Measurements from ENCODE around the gene NLRC5. TPM values are rescaled to one million over a fixed set of nuclear protein-coding genes. Genes with fewer than 3 reads are reported as not detected.

NLRC5 gene
- total and polyA plus RNA-seq, 10 donors, result 52.0 to 401 (median 219) TPM

- Histone ChIP-seq H3K27me3 (replicated peaks in 1 of 7) (no peaks in the 10 kb centered on the region), H3K9me3 (no peaks in the 10 kb centered on the region), H3K36me3 (peaks cover 0 to 100% (median 80%) of the 10 kb centered on the region in 6 donors), H3K27ac (peak overlapping the region in 3 of 8 donors; percentile 35 to 82 (median 76)), H3K4me1 (peaks cover 0 to 69% (median 40%) of the 10 kb centered on the region in 6 donors), H3K4me3 (no peak overlapping the region)
- DNase-seq, result no peak
- WGBS, 5 donors, result 80 to 91% (median 85%) methylated on average over 7 of the region's 7 CpGs
- intact Hi-C loops (cut with DNase I; ENCODE audit: low total_unique reads), result no loop called here
- TF ChIP-seq POLR2AphosphoS5 (IDR thresholded peaks at IDR 0.05) (no peak), POLR2A (IDR thresholded peaks at IDR 0.05) (no peak), CTCF (IDR thresholded peaks at IDR 0.05 in 8 of 11, conservative IDR thresholded peaks at IDR 0.05 in 3 of 11) (no peak)
These were observed 33.1 kb downstream of the NLRC5 start for GRCh38 chr16:57022445-57022844.

GRCh38 chr16:57023541-57024249 is 34.3 kb downstream of the NLRC5 start:
- TF ChIP-seq POLR2A (IDR thresholded peaks at IDR 0.05) (no peak), POLR2AphosphoS5 (IDR thresholded peaks at IDR 0.05) (peak; percentile 38 to 50 (median 50)), CTCF (IDR thresholded peaks at IDR 0.05 in 8 of 11, conservative IDR thresholded peaks at IDR 0.05 in 3 of 11) (peak in 1 of 11 experiments; percentile 7)
- WGBS, 5 donors, result 70 to 88% (median 77%) methylated on average over 8 of the region's 8 CpGs
- Histone ChIP-seq H3K27ac (peak overlapping the region in 4 of 8 donors; percentile 35 to 82 (median 70)), H3K27me3 (replicated peaks in 1 of 7) (no peaks in the 10 kb centered on the region), H3K4me1 (peaks cover 0 to 75% (median 40%) of the 10 kb centered on the region in 6 donors), H3K36me3 (peaks cover 0 to 100% (median 71%) of the 10 kb centered on the region in 6 donors), H3K4me3 (peak overlapping the region in 1 of 8 donors; percentile 3), H3K9me3 (no peaks in the 10 kb centered on the region)
- intact Hi-C loops (cut with DNase I; ENCODE audit: low total_unique reads), result no loop called here
- DNase-seq, result peak; percentile 73

- Histone ChIP-seq H3K27ac (peak overlapping the region in 5 of 8 donors; percentile 6 to 82 (median 65)), H3K9me3 (no peaks in the 10 kb centered on the region), H3K4me1 (peaks cover 0 to 79% (median 43%) of the 10 kb centered on the region in 6 donors), H3K4me3 (no peak overlapping the region), H3K36me3 (peaks cover 0 to 100% (median 64%) of the 10 kb centered on the region in 6 donors), H3K27me3 (replicated peaks in 1 of 7) (no peaks in the 10 kb centered on the region)
- TF ChIP-seq POLR2AphosphoS5 (IDR thresholded peaks at IDR 0.05) (peak in 1 of 3 donors; percentile 37), POLR2A (IDR thresholded peaks at IDR 0.05) (no peak)
- DNase-seq, result peak; percentile 70
- intact Hi-C loops (cut with DNase I; ENCODE audit: low total_unique reads), result no loop called here
- WGBS, 5 donors, result 86 to 93% (median 87%) methylated on average over 10 to 19 of the region's 19 CpGs
These were observed 35.7 kb downstream of the NLRC5 start for GRCh38 chr16:57024894-57025680.

GRCh38 chr16:57025941-57026777 is 36.8 kb downstream of the NLRC5 start:
- Histone ChIP-seq H3K4me3 (no peak overlapping the region), H3K4me1 (peaks cover 0 to 78% (median 44%) of the 10 kb centered on the region in 6 donors), H3K36me3 (peaks cover 0 to 100% (median 59%) of the 10 kb centered on the region in 6 donors), H3K27ac (peak overlapping the region in 5 of 8 donors; percentile 29 to 82 (median 65)), H3K27me3 (replicated peaks in 1 of 7) (no peaks in the 10 kb centered on the region), H3K9me3 (no peaks in the 10 kb centered on the region)
- intact Hi-C loops (cut with DNase I; ENCODE audit: low total_unique reads), result no loop called here
- TF ChIP-seq POLR2AphosphoS5 (IDR thresholded peaks at IDR 0.05), result peak in 2 of 3 donors; percentile 13 to 67
- TF ChIP-seq CTCF (IDR thresholded peaks at IDR 0.05 in 8 of 11, conservative IDR thresholded peaks at IDR 0.05 in 3 of 11), result no peak
- 47 to 81% (median 66%) methylated on average over 20 to 21 of the region's 21 CpGs for WGBS, 5 donors
- DNase-seq, result peak; percentile 82

All from spleen (tissue), 11 donors.